Panc1 (cell line): Measurements from ENCODE around the gene ALDH1A1. TPM values are rescaled to one million over a fixed set of nuclear protein-coding genes. Genes with fewer than 3 reads are reported as not detected.

Experiments
- ATAC-seq: fragments of 200-7000 bp; cut with Tn5 transposase; 2 replicates; pipeline ENCODE4 v1.9.1; 2020; ENCODE audit warnings: mild to moderate bottlenecking, moderate library complexity
- BruUV-seq: library from RNA; stranded (reverse); fragments of 400-500 nt; replicated peaks from 2 replicates; lab custom pipeline; 2021; lab: Mats Ljungman, UMichigan
- CTCF ChIA-PET: fragments of 300-600 bp; sonication (Branson Sonifier 250); formaldehyde crosslinking; loops from one replicate; lab custom pipeline; 2022; ENCODE audit warnings: antibody characterized with exemption; lab: Charles Lee
- POLR2A ChIA-PET: fragments of 300-600 bp; sonication (Branson Sonifier 250); formaldehyde crosslinking; loops from one replicate; lab custom pipeline; 2022; ENCODE audit warnings: antibody characterized with exemption; lab: Charles Lee
- DNase-seq: peaks from one replicate; pipeline ENCODE4 v3.0.0-alpha.2; 2010; ENCODE audit warnings: low read depth, low spot score
- H3K27ac ChIP-seq: 2 replicates; pipeline ENCODE4 v1.5.1; 2011; ENCODE audit warnings: mild to moderate bottlenecking, low read length, inconsistent platforms
- H3K27me3 ChIP-seq: fragments of 200-500 bp; sonication (Bioruptor generic); 2 replicates; pipeline ENCODE4 v1.6.0; 2014; ENCODE audit warnings: low read length, inconsistent platforms; ENCODE audit not compliant: control insufficient read depth, insufficient read depth
- H3K36me3 ChIP-seq: fragments of 200-500 bp; sonication (Bioruptor generic); 2 replicates; pipeline ENCODE4 v1.5.1; 2014; ENCODE audit warnings: inconsistent platforms, mild to moderate bottlenecking, low read length, moderate library complexity; ENCODE audit not compliant: control insufficient read depth, insufficient read depth
- H3K4me1 ChIP-seq: 2 replicates; pipeline ENCODE4 v1.5.1; 2011; ENCODE audit warnings: inconsistent platforms, mild to moderate bottlenecking, low read length, moderate library complexity; ENCODE audit not compliant: control insufficient read depth, insufficient read depth
- H3K4me3 ChIP-seq, 2 experiments: 2 replicates each; pipeline ENCODE4 v1.5.1; 2011 to 2012; ENCODE audit warnings: low read depth in 2 of 2, low read length in 2 of 2, mild to moderate bottlenecking in 2 of 2, inconsistent platforms in 1 of 2, moderate library complexity in 1 of 2
- H3K9me3 ChIP-seq: fragments of 200-500 bp; sonication (Bioruptor generic); 2 replicates; pipeline ENCODE4 v1.5.1; 2014; ENCODE audit warnings: low read depth, mild to moderate bottlenecking, inconsistent platforms, low read length, moderate library complexity; ENCODE audit not compliant: control insufficient read depth, insufficient read depth
- POLR2AphosphoS5 ChIP-seq: IDR thresholded peaks from 2 replicates; pipeline ENCODE4 v1.6.1; 2012; ENCODE audit warnings: mild to moderate bottlenecking, low read depth, low read length, moderate library complexity
- SIN3A ChIP-seq: IDR thresholded peaks from 2 replicates; pipeline ENCODE4 v1.6.1; 2012; ENCODE audit warnings: low read depth, mild to moderate bottlenecking, low read length, moderate library complexity, borderline replicate concordance; ENCODE audit not compliant: insufficient read depth
- TCF7L2 ChIP-seq: IDR thresholded peaks from 2 replicates; pipeline ENCODE4 v1.6.1; 2011; ENCODE audit warnings: mild to moderate bottlenecking, low read depth, low read length, inconsistent platforms
- in situ Hi-C: cut with HindIII; loops from 2 replicates; pipeline ENCODE4 v1.10.0; 2016; ENCODE audit warnings: low sequenced_read_pairs, low pct_unique_long_range_greater_than_20kb
- intact Hi-C: fragments of 100-400 bp; cut with micrococcal nuclease; formaldehyde crosslinking; loops from one replicate; pipeline ENCODE4 v1.10.0; 2022; ENCODE audit not compliant: unreplicated experiment
- total RNA-seq: library from RNA; stranded (reverse); gene quantifications from one replicate; pipeline ENCODE4 v1.2.1, GENCODE V29; 2021; ENCODE audit not compliant: unreplicated experiment
- TF ChIP-seq, protein P1 (sequence below): fragments of 450-650 bp; IDR thresholded peaks from 2 replicates; pipeline ENCODE4 v1.5.1; 2017; ENCODE audit warnings: mild to moderate bottlenecking
- TF ChIP-seq, protein P2 (sequence below), 2 experiments: IDR thresholded peaks; 2 replicates each; pipeline ENCODE4 v1.6.1; 2011 to 2012; ENCODE audit warnings: low read depth in 2 of 2, control low read depth in 1 of 2, low read length in 1 of 2, mild to moderate bottlenecking in 1 of 2, moderate library complexity in 1 of 2; ENCODE audit not compliant: insufficient read depth in 1 of 2

The ALDH1A1 gene
- total RNA-seq, 1 experiment from 2014 or later: 0.54 TPM

DNA sequence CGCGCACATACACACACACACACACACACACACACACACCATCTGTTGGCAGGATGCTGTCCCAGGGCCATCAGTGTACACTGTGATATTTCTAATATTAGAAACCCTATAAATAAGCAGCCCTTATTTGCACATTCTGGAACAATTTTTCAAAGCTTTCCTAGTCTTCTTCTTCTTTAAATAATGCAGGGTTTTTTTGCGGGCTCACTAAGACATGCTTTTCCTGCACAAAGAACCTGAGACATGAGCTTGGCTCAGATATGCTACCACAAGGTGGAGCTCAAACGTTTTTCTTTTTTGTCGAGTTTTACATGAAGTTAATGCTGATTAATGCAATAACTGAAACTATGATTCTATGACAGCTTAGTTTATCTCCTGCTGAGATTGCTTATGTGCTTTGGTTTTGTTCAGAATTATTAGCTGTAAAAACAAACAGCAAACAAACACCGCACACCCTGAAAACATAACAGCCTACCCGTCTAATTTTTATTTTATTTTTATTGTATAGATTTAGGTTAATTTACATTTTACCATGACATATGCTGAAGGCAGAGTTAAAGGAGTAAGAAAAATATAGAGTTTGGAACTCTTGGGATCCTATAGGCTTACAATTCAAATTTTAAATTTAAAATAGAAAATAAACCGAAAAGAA lies 95.8 kb downstream of the ALDH1A1 start:
- TF ChIP-seq TCF7L2: no peak
- TF ChIP-seq SIN3A: no peak
- TF ChIP-seq, protein P1, sequence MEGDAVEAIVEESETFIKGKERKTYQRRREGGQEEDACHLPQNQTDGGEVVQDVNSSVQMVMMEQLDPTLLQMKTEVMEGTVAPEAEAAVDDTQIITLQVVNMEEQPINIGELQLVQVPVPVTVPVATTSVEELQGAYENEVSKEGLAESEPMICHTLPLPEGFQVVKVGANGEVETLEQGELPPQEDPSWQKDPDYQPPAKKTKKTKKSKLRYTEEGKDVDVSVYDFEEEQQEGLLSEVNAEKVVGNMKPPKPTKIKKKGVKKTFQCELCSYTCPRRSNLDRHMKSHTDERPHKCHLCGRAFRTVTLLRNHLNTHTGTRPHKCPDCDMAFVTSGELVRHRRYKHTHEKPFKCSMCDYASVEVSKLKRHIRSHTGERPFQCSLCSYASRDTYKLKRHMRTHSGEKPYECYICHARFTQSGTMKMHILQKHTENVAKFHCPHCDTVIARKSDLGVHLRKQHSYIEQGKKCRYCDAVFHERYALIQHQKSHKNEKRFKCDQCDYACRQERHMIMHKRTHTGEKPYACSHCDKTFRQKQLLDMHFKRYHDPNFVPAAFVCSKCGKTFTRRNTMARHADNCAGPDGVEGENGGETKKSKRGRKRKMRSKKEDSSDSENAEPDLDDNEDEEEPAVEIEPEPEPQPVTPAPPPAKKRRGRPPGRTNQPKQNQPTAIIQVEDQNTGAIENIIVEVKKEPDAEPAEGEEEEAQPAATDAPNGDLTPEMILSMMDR: peak; percentile 66
- no peaks in the 10 kb centered on the region for H3K27me3 ChIP-seq
- ChIA-PET CTCF (interaction anchor here (0.6 to 1.7 kb wide), 3 partner anchors 166 to 243 kb away, joined by 3 to 7 read pairs (median 6); no protein-coding TSS in a partner anchor), POLR2A (no interaction called here)
- H3K27ac ChIP-seq: no peak overlapping the region
- DNase-seq (no peak), ATAC-seq (peak; percentile 77)
- intact Hi-C loops (loop anchor here (5.0 kb wide), 1 partner anchor 165 kb away; no protein-coding TSS in a partner anchor), in situ Hi-C loops (no loop called here)
- no peaks in the 10 kb centered on the region for H3K9me3 ChIP-seq
- no TSS peak for BruUV-seq
- H3K36me3 ChIP-seq: no peaks in the 10 kb centered on the region
- H3K4me1 ChIP-seq: no peaks in the 10 kb centered on the region
- H3K4me3 ChIP-seq: no peak overlapping the region

DNA sequence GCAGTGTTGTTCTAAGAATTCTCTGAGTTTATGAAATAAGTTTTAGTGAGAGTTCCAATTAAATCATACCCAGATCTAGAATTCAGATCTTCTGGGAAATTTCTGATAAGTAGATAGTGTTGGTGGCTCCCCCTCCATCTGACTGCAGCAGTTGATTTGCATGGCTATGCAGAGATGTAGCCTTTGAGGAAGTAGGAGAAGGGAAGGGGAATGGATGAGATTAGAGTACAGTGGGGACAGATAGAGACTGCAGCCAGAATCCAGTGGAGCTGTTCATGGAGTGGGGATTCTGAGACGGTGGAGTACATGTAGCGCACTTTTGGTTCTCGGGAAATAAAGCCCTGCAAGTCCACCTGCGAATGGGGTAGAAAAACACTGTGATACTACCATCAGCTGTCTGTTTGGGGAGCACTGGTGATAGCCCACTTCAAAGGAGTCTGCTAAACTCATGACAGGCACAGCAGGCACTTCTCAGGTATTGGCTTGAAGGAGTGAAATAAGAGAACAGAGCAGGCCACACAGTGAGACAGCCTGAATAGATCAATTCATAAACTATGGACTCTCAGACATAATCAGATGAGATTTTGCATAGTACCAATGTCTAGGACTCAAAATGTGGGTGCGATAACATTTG lies 96.8 kb downstream of the ALDH1A1 start:
- DNase-seq (no peak), ATAC-seq (no peak)
- H3K27me3 ChIP-seq: no peaks in the 10 kb centered on the region
- POLR2A ChIA-PET: no interaction called here
- in situ Hi-C loops: no loop called here
- no TSS peak for BruUV-seq
- no peaks in the 10 kb centered on the region for H3K36me3 ChIP-seq
- no peak overlapping the region for H3K4me3 ChIP-seq
- no peaks in the 10 kb centered on the region for H3K4me1 ChIP-seq
- TF ChIP-seq, protein P2, sequence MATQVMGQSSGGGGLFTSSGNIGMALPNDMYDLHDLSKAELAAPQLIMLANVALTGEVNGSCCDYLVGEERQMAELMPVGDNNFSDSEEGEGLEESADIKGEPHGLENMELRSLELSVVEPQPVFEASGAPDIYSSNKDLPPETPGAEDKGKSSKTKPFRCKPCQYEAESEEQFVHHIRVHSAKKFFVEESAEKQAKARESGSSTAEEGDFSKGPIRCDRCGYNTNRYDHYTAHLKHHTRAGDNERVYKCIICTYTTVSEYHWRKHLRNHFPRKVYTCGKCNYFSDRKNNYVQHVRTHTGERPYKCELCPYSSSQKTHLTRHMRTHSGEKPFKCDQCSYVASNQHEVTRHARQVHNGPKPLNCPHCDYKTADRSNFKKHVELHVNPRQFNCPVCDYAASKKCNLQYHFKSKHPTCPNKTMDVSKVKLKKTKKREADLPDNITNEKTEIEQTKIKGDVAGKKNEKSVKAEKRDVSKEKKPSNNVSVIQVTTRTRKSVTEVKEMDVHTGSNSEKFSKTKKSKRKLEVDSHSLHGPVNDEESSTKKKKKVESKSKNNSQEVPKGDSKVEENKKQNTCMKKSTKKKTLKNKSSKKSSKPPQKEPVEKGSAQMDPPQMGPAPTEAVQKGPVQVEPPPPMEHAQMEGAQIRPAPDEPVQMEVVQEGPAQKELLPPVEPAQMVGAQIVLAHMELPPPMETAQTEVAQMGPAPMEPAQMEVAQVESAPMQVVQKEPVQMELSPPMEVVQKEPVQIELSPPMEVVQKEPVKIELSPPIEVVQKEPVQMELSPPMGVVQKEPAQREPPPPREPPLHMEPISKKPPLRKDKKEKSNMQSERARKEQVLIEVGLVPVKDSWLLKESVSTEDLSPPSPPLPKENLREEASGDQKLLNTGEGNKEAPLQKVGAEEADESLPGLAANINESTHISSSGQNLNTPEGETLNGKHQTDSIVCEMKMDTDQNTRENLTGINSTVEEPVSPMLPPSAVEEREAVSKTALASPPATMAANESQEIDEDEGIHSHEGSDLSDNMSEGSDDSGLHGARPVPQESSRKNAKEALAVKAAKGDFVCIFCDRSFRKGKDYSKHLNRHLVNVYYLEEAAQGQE (IDR thresholded peaks at IDR 0.05; ENCODE audit: insufficient read depth in 1 of 2, low read depth in 2 of 2, low read length in 1 of 2): no peak
- TF ChIP-seq TCF7L2: no peak
- no peaks in the 10 kb centered on the region for H3K9me3 ChIP-seq
- CTCF ChIA-PET: no interaction called here
- H3K27ac ChIP-seq: no peak overlapping the region
- intact Hi-C loops: loop anchor here (5.0 kb wide), 1 partner anchor 166 kb away; no protein-coding TSS in a partner anchor

DNA sequence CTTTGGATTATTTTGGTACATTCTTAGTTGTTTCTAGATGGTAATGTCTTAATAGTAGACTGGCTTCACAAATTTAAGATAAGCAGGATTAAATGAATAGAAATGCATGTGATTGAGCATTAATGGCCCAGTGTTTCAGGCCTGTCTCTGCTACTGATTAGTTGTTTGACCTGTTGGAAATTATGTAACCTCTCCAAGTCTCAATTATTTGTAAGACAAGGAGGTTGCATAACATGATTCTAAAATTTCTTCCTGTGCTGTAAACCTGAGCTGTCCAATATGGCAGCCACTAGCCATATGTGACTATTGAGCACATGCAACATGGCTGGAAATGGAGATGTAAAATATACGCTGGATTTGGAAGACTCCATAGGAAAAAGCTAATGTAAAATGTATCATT lies 97.5 kb downstream of the ALDH1A1 start:
- no peak overlapping the region for H3K4me3 ChIP-seq
- no peaks in the 10 kb centered on the region for H3K36me3 ChIP-seq
- intact Hi-C loops: loop anchor here (5.0 kb wide), 1 partner anchor 167 kb away; no protein-coding TSS in a partner anchor
- TF ChIP-seq, protein P2 (IDR thresholded peaks at IDR 0.05; ENCODE audit: insufficient read depth in 1 of 2, low read depth in 2 of 2, low read length in 1 of 2): no peak
- TF ChIP-seq SIN3A (no peak), POLR2AphosphoS5 (no peak), TCF7L2 (no peak)
- TF ChIP-seq, protein P1: no peak
- no peak for DNase-seq
- no TSS peak for BruUV-seq
- no peaks in the 10 kb centered on the region for H3K4me1 ChIP-seq
- CTCF ChIA-PET: no interaction called here
- H3K27me3 ChIP-seq: no peaks in the 10 kb centered on the region
- no peaks in the 10 kb centered on the region for H3K9me3 ChIP-seq
- ATAC-seq: no peak
- POLR2A ChIA-PET: no interaction called here
- in situ Hi-C loops: no loop called here
- no peak overlapping the region for H3K27ac ChIP-seq
